Measurements from ENCODE around the gene KRTAP5-8.
"Not testable (repeated sequence)": the region's sequence is repeated elsewhere in the genome, so short reads cannot be mapped to it uniquely, and the experiment has no call there.

Gene KRTAP5-8

GRCh38 chr11:71507102-71507501 is 30.7 kb upstream of the KRTAP5-8 start:
- no peak for DNase-seq (ENCODE audit: low read depth, low spot score)

GRCh38 chr11:71518506-71519471 is 19.0 kb upstream of the KRTAP5-8 start:
- DNase-seq (ENCODE audit: low read depth, low spot score): no peak

GRCh38 chr11:71519546-71519945 is 18.3 kb upstream of the KRTAP5-8 start:
- no peak for DNase-seq (ENCODE audit: low read depth, low spot score)

- no peak for DNase-seq (ENCODE audit: low read depth, low spot score)
These were observed 12.5 kb upstream of the KRTAP5-8 start for GRCh38 chr11:71525188-71525937.

- DNase-seq (ENCODE audit: low read depth, low spot score): no peak
These were observed 11.8 kb upstream of the KRTAP5-8 start for GRCh38 chr11:71525938-71526495.

GRCh38 chr11:71526796-71527575 is 10.8 kb upstream of the KRTAP5-8 start, which contains the start of gene KRTAP5-7:
TSS of gene KRTAP5-7 (plus strand) at chr11:71527267. CDS start at chr11:71527301, 34 bp downstream.
- not testable (repeated sequence) for DNase-seq (ENCODE audit: low read depth, low spot score)

GRCh38 chr11:71527576-71528210 is 10.1 kb upstream of the KRTAP5-8 start:
- no peak for DNase-seq (ENCODE audit: low read depth, low spot score)

- no peak for DNase-seq (ENCODE audit: low read depth, low spot score)
These were observed 7.2 kb upstream of the KRTAP5-8 start for GRCh38 chr11:71530602-71531001.

GRCh38 chr11:71532036-71532610 is 5.7 kb upstream of the KRTAP5-8 start:
- DNase-seq (ENCODE audit: low read depth, low spot score): no peak

- DNase-seq (ENCODE audit: low read depth, low spot score): not testable (repeated sequence)
These were observed 2.9 kb upstream of the KRTAP5-8 start for GRCh38 chr11:71534711-71535608.

- no peak for DNase-seq (ENCODE audit: low read depth, low spot score)
These were observed 2.0 kb upstream of the KRTAP5-8 start for GRCh38 chr11:71535825-71536224.

- DNase-seq (ENCODE audit: low read depth, low spot score): no peak
These were observed 288 bp upstream of the KRTAP5-8 start for GRCh38 chr11:71537537-71537936.

GRCh38 chr11:71538666-71538990 is 803 bp downstream of the KRTAP5-8 start:
- DNase-seq (ENCODE audit: low read depth, low spot score): no peak

GRCh38 chr11:71539017-71539416 is 1.2 kb downstream of the KRTAP5-8 start:
- DNase-seq (ENCODE audit: low read depth, low spot score): no peak

GRCh38 chr11:71539971-71540370 is 2.1 kb downstream of the KRTAP5-8 start:
- not testable (repeated sequence) for DNase-seq (ENCODE audit: low read depth, low spot score)

GRCh38 chr11:71540521-71541304 is 2.9 kb downstream of the KRTAP5-8 start:
- not testable (repeated sequence) for DNase-seq (ENCODE audit: low read depth, low spot score)

- no peak for DNase-seq (ENCODE audit: low read depth, low spot score)
These were observed 4.6 kb downstream of the KRTAP5-8 start for GRCh38 chr11:71542382-71542781.

GRCh38 chr11:71542879-71543777 is 5.3 kb downstream of the KRTAP5-8 start:
- no peak for DNase-seq (ENCODE audit: low read depth, low spot score)

Data from activated naive CD8-positive, alpha-beta T cell treated with anti-CD3 and anti-CD28 coated beads, Interleukin-2, amount 50 U/mL, for 16 hours (primary cell).